Skin of body (tissue), 2 donors: ENCODE measurements around the gene DNLZ. TPM values are rescaled to one million over a fixed set of nuclear protein-coding genes. Genes with fewer than 3 reads are reported as not detected.
"Not testable (repeated sequence)": the region's sequence is repeated elsewhere in the genome, so short reads cannot be mapped to it uniquely, and the experiment has no call there.

Experiments
- DNase-seq: peaks from one replicate; lab custom pipeline; 2025; lab: John Stamatoyannopoulos, UW
- total RNA-seq: library from RNA; depleted of rRNA; stranded (reverse); fragments of >200 nt; gene quantifications from one replicate; pipeline ENCODE4 v1.2.3, GENCODE V29; 2014

Gene DNLZ
- total RNA-seq, 1 donor from 2014 or later, result 5.1 TPM

DNA sequence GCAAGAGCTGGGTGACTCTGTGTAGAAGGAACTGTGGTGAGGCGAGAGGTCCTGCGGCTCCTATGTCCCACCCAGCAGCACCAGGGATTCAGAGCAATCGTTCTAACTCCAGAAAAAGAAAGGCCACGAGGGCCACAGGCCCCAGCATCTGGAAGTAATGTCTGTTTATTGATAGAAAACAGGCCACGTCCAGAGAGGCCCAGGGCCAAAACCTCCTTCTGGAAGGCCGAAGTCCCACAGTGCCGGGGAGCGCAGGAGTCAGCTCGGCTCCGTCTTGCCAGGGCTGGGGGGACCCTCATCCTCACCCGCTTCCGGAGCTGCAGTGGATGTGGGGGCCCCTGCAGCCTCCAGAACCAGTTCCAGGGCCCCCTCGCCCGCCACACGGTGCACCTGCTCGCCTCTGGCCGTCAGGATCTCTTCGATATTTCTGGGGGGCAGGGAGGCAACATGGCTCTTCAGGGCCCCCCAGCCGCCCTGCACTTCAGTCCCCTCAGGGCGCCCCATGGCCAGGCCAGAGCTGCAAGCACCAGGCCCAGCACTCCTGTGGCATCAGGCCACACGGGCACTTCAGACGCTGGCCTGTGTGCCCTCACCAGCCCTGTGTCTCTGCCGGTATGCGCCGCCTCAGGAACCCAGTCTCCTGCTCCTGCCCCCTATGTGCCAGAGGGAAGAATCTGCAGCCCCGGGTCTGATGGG lies 1.6 kb downstream of the DNLZ start:
- DNase-seq, result no peak

DNA sequence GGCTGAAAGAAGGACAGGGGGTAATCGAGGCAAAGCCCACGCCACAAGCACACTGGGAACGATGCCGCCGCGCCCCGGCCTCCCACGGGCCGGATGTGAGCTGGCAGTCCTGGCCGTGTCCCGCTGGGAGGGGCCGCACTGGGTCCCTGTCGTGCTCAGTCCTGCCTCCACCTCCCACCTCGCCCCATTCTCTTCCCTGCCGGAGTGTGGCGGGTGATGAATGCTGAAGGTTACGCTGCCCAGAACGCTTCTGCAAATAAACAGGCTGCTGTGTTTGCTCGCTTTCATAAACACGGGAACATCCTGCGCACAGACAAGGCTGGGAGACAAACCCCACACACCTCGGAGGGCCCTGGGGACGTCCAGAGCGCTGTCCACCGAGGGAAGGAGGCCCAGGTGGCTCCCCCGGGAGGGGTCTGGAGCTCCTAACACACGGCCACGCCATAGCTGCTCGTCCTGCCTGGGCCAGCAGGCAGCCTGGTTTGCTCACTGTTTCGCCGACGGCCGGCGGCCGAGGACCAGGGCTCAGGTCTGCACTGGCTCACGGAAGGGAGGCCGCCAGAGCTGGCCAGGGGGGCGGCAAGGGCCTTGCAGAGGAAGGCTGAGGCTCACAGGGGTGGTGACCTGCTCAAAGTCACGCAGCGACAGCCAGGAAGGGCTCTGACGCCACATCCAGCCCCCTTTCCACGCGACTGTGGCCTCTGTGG lies 2.3 kb downstream of the DNLZ start:
- DNase-seq, result no peak

DNA sequence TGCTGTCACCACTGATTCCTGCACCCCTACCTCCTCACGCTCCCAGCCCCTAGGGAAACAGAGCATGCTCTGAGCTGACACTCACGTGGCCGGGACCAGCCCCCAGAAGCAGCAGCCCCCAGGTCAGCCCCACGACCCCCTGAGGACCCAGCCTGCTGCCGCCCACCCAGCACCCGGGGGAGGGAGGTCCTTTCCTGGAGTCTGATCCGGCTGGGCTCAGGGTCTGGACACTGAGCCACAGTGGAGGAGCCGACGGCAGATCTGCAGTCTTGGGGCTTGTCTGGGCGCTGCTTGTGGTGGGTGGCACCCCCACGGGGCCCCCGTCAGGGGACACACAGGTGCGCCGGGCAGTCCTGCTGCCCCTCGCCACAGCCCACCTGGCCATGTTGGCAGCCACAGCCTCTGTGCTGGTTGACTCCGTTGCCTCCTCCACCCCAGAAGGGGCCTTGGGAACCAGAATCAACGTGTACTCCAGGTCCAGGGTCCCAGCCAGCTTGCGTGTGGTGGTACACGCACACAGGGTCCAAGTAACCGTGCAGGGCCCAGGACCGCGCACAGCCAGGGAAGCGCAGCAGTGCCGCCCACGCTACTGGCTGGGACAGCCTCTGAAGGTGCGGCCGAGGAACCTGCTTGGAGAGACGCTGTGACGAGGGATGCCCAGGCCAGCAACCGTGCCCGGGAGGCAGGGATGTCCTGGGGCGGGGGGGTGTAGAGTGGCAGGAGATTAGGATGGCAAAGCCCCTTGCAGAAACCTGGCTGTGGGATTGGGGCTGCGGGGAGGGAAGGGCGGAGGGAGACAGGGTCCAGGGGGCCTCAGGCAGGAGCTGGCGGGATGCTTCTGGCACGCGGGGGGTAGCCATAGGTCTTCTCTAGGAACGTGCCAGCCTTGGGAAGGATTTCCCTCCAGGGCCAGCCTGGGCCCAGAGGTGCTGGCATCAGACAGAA lies 3.5 kb downstream of the DNLZ start:
- DNase-seq, result no peak

DNA sequence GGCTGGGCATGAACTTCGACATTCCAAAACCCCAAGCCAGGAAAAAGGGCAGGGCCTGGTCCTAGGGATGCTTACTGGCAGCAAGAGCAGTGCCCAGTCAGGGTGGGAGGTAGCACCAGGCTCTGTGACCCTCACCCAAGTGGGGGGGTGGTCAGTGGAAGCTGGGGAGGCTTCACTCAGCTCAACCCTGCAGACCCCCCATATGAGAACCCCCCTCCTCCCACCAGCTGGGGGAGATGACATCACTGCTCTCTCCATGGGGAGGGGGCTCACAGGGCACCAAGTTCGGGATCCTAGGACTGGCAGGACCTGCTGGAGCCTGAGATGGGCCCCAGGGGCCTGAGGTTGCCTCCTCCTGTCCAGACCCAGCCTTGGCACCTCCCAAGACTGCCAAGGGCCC lies 4.7 kb downstream of the DNLZ start:
- DNase-seq, result no peak

DNA sequence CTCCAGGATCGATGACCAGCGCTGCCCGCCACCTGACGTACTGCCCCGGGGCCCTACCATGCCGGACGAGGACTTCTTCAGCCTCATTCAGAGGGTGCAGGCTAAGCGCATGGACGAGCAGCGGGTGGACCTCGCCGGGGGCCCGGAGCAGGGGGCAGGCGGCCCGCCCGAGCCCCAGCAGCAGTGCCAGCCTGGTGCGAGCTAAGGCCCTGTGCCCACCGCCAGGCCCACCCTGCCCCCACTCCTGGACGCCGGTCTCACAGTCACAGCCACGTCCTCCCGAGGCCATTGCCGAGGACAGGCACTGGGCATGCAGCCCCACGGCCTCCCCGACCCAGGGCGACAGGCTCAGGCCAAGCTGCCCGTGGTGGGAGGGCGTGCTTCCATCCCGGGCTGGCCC lies 5.5 kb downstream of the DNLZ start:
- no peak for DNase-seq

DNA sequence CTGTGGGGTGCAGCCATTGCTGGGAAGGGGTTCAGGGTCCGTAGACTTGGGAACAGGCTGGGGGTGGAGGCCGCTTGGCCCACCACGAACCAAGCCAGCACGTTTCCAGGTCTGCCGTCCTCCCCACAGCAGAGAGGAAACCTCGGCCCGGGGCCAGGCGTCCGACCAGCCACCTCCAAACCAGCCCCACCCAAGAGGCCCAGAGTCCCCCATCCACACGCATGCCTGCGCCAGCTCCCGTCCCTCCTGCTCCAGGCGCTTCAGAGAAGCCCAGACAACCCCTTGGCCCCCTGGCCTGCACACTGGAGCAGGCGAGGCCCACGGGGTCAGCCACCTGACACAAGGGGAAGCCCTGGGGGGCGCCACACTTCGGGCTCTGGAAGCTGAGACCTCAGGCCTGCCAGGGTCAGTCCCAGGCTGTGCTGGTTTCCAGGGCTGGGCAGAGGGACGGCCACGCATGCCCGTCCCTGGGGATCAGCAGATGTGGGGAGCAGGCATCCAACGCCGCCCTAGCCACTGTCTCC lies 6.3 kb downstream of the DNLZ start:
- no peak for DNase-seq

DNA sequence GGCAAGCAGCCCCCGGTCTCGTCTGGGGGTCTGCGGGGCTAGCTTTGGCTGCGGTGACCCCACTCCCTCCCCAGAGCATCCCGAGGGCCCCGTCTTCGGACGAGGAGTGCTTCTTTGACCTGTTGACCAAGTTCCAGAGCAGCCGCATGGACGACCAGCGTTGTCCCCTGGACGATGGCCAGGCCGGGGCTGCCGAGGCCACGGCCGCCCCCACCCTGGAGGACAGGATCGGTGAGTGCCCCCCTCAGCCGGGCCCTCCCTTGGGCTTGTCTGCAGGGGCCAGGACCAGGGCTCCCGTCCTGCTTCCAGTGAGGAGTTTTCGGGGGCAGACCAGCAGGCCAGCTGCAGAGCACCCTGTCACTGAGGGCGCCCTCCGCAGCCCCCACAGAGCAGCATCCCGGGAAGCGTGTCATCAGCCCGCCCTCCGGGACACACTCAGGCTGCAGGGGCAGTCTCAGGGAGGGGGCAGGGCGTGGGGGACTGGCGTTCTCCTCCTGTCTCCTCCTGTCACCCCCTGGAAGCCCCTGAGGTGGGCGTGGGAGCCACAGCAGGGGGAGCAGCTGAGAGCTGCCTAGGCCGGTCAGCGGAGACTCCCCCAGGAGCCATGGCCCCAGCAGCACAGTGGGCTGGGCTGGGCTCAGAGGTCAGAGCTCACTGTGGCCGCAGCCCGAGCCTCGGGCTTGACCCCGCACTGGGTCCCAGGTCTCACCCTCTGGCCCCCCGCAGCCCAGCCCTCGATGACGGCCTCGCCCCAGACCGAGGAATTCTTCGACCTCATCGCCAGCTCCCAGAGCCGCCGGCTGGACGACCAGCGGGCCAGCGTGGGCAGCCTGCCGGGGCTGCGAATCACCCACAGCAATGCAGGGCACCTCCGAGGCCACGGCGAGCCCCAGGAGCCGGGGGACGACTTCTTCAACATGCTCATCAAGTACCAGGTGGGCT lies 7.7 kb downstream of the DNLZ start:
- DNase-seq, result no peak

DNA sequence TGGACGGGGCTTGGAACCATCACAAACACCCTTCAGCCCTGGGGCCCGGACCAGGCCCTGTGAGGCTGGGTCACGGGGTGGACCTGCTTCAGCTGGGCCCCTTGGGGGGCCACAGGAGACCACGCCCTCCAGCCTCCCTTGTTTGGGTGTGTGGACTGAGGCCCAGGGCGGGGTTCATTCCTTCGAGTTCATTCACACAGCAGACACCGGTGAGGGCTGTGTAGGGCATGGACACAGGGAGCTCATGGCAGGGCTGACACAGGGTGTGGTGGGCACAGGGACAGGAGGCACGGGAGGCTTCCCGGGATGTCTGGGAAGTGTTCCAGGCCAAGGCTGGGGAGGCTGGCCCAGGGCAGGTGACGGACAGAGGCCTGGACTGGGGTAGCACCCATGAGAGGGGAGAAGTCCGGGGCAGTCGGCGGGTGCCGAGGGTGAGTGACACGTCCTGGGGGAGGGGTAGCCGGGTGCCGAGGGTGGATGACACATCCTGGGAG lies 8.9 kb downstream of the DNLZ start:
- no peak for DNase-seq

DNA sequence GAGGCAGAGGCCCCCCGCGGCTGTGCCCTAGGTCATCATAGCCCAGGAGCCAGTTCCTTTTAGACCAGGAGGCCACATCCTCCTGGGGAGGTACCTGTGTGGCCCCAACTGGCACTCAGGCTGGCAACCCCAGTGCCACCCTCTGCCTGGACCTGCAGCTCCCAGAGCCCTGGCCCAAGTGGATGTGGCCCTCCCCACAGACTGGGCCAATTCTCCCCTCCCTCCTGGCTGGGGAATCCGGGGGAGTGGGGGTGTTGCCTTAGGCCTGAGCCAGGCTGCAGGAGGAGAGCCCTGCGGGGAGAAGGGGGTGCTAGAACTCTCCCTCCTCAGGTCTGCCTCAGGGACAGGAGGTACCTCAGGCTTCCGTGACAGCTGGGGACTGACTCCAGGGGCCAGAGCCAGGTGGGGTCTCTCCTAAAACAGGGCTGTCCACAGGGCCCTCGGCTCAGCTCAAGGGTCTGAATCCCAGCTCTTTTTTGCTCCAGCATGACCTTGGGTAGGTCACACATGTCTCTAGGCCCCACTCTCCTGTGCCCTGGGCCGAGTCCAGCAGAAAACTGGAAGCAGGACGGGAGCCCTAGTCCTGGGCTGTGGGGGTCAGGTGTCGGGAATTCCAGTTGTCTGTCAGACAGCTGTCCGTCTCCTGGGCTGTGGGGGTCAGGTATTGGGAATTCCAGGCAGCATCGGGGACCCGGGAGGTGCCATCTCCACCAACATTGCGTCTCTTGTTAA lies 9.6 kb downstream of the DNLZ start:
- DNase-seq, result no peak

DNA sequence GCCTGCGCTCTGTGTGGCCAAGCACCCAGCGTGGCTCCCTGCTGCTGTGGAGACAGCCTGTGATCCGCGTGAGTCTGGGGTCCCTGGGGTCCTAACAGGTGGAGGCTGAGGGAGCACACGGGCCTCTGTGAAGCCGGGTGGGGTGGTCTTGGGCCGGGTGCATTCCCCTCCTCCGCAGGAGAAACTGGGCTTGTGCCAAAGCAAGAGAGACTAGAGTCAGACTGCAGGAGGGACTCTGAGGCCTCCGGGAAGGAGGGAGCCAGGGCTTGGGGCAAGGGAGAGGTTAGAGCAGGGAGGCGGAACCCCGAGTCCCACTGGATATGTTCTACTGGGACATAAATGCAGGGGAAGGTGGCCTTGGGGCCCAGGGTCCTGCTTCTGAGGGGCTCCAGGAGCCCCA lies 10.5 kb downstream of the DNLZ start:
- DNase-seq, result no peak

DNA sequence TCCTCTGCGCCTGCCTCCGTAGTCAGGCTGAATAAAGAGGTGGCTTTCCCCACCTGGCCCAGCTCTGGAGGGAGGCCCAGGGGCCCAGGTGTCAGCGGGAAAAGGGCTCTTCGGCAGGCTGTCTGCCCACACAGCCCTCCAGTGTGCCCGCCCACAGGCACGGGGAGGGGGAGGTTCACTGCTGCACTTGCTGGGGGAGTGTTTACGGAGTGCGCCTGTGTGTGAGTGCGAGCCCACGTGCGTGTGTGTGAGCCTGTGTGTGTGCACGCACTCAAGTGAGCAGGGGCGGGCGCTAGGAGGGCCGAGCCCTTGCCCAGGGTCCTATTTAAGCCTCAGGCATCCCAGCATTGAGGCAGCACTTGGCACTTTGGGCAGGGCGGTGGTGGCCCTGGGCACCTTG lies 10.9 kb downstream of the DNLZ start:
- DNase-seq, result no peak

DNA sequence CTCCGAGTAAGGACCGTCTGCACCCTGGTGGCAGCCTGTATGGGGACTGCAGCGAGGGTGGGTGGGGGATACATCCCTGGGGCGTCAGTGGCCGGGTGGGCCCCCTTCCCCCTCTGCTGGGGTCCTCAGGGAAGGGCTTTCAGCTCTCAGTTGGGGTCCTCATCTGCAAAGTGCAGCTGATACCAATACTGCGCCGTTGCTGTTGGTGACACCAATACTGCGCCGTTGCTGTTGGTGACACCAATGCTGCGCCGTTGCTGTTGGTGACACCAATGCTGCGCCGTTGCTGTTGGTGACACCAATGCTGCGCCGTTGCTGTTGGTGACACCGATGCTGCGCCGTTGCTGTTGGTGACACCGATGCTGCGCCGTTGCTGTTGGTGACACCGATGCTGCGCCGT lies 11.7 kb downstream of the DNLZ start:
- not testable (repeated sequence) for DNase-seq

DNA sequence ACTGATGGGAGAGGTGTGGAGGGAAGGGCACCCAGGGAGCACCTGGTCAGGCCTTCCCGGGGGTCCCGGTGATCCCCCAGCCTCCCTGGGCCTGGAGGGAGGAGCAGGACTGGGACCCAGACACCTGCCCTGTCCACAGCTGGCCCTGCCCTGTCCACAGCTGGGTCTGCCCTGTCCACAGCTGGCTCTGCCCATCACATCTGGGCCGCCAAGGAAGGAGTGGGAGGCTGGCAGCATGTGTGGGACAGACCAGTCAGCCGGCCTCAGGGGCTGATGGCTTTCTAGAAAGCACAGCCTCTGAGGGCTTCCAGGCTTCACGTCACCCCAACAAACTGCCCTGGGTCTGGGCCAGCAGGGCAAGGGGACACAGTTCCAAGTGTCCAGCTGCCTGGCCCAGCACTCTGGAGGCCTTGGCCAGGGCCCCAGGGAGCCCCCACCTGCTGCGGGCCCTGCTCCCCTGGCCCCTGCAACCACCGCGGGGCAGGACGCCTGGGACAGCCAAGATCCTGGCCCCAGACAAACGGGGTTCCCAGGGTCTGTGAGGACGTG lies 12.2 kb downstream of the DNLZ start:
- no peak for DNase-seq

DNA sequence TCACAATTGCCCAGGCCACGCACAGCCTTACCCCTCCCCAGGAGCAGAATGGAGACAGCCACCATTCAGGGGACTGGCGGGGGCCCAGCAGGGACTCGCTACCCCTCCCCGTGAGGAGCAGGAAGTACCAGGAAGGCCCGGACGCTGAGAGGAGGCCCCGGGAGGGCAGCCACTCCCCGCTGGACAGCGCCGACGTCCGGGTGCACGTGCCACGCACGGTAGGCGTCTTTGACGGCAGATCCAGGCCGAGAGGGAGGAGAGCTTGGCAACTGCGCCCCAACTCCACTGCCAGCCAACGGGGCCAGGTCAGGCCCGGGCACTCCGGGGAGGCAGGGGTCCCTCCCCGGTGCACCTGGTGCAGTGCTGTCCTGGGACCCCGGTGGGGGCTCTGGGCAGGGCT lies 14.0 kb downstream of the DNLZ start:
- no peak for DNase-seq

DNA sequence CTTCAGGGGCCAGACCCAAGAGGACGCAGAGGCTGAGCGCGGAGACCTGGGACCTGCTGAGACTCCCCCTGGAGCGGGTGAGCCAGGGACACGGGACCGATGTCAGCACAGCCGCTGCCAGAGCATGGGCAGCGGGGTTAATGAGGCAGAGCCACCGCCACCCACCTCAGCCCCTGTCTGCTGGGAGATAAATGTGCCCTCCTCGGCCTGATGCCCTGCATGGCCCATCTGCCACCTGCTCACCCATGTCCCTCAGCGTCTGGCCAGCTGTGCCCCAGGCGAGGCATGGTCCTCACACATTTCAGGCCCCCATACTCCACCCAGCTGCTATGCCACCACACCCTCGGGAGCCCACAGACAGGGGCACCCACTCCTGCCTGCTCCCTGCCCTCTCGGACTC lies 14.9 kb downstream of the DNLZ start:
- no peak for DNase-seq

DNA sequence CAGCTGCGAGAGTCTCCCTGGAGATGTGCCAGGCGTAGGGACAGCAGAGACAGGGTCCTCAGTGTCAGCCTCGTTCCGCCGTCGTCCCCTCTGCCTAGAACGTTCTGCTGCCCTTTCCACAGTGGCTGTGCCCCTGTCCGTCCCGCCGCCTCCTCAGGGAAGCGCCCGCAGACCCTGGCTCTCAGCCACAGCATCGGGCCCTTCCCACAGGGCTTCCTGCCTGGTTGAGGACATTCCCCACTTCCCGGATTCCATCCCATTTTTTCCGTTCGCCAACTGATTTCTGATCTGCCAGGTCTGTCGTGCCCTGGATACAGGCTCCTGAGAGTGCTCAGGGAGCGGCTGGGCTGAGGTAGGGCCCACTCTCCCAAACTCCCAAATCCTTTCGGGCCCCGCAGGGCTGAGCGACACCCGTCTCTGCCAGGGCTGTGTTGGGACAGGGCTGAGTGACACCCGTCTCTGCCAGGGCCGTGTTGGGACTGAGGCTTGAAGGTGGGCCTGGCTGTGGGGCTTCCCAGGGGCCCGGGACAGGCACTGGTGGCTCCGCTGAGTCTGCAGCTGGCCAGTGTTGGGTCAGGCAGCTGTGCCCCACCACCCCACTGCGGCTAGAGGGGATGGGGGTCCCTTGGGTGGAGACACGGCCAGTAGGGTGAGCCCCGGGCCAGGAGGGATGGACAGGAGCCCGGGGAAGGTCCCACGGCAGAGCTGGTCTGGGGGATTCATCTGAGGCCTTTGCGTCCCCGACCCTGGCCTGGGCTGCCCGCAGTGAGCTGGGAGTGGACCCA lies 15.9 kb downstream of the DNLZ start:
- DNase-seq, result no peak

DNA sequence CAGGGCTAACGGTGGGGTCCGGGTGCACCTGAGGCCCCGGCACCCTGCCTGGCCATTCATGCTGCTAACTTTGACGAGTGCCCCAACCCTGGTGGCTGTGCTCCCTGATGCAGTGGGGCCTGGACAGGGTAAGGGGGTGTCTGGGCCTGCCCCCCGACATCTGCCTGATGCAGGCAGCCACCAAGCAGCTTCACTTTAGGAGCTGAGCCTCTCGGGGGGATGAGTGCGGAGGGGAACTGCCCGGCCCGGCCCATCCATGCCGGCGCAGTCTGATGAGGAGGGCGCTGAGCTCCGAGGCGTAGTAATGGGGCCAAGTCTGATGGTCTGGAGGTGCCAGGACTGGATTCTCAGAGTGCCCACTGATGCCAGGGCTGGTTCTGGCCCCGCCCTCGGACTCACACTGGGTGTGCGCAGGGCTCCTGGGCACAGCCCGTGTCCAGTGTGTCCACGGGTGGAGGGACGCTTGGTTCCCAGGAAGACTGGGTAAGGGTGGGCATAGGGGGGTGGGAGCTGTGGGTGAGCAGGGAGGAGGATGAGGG lies 16.5 kb downstream of the DNLZ start:
- no peak for DNase-seq

DNA sequence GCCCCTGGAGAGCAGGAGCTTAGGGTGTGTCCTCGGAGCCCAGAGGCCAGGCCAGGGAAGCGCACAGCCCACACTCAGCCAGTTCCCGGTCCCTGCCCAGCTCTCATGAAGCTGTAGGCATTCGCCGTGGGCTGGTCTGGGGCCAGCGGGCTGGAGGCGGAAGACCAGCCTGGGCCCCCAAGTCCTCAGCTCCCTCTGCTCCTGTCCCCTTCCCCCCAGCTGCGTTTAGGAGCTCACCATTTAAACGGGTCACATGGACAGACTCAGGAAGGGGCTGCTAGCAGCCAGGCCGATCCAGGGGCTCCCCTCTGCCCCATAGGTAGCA lies 17.4 kb downstream of the DNLZ start:
- no peak for DNase-seq
